GM18517 (cell line): ENCODE measurements around the gene LILRB2.
"Not testable (repeated sequence)": the region's sequence is repeated elsewhere in the genome, so short reads cannot be mapped to it uniquely, and the experiment has no call there.

Experiments
- ATAC-seq: cut with Tn5 transposase; IDR thresholded peaks from one replicate; pipeline ENCODE4 v1.9.1; 2021; ENCODE audit warnings: mild to moderate bottlenecking, moderate library complexity; ENCODE audit not compliant: unreplicated experiment

LILRB2 gene

GRCh38 chr19:54307389-54308020, 26.6 kb upstream of the LILRB2 start:
- no peak for ATAC-seq

- ATAC-seq = no peak
These were observed 24.2 kb upstream of the LILRB2 start for GRCh38 chr19:54305141-54305540.

GRCh38 chr19:54302257-54302656, 21.3 kb upstream of the LILRB2 start:
- no peak for ATAC-seq

DNA sequence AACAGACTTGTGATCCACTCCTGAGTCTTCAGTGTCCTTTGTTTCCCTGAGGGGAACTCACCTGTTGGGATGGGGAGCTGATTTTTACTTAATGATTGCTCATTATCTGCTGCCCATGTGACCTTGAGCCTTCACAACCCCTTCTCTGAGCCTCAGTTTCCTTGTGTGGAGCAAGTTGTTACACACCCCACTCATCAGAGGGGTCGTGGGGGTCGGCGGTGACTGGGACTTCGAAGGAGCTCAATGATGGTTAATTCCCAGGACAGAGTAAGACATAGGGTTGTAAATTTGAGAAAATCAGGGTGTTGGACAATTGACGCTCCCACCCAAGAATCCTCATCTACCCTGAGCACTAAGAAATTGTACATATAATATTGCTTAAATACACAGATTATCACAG, 18.6 kb upstream of the LILRB2 start:
- no peak for ATAC-seq

DNA sequence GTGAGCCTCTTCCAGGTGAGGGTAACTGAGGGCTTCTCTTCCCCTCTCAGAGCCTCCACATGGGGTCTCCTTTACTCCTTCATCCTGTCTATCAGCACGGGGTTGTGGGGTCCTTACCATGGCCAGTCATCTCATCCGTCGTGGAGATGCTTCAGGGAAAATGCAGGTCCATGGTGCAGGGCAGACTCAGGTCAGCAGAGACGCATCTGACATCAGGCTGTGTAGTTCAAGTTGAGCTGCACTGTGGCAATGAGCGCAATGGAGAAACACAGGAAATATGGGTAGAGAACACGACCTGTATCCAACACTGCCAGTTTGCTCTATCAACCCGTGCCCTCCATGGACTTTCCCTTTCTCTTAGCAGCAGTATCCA, 18.2 kb upstream of the LILRB2 start:
- no peak for ATAC-seq

DNA sequence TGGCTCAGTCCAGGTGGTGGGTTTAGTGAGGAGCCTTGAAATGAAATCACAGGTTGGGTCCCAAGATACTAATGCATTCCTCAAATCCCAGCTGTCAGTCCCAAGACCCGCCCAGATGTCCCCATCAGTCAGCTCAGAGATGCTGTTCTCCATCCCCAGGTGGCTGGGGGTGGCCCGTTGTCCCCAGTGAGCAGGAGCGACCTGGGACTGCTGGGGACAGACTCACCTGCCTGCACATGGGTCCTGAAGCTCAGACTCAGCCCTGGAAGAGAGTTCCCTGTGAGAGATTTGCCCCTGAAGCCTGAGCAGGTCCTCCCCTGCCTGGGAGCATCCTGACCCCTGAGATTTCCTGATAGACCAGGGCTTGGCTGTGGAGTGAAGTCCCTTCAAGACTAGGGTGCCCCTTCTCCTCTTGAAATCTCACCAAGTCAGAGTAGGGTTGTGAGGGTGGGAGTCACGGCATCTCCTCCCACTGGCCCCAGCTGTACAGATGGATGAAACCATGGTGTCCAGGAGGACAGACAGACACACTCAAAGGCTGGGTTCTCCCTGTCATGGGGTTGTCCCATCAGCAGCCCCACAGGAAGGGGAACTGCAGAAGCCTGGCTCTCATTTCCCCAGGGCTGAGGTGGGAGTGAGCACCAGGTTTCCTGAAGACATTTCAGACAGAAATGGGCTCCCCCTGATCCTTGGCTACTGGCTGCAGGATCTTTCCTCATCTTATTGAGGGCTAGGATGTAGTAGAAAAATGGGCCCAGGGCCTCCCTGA, 17.6 kb upstream of the LILRB2 start:
- no peak for ATAC-seq

GRCh38 chr19:54297759-54298305, 16.9 kb upstream of the LILRB2 start:
- ATAC-seq = no peak

DNA sequence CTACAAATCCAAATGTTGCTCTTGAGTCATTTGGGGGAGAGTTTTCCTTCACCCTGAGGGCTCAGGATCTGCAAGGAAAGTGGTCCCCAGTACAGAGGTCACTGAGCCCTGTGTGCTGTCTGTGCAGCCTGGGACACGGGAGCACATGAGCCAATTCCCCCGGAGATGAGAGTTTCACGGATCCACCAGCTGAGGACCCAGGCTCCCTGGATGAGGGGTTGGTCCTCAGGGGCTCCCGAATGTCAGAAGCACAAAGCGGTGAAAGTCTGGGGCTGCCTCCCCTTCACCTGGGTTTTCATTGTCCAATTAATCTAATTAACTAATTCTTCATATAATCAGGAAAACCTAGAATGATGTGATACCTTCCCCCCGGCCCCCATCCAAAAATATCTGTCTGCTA, 13.6 kb upstream of the LILRB2 start:
- no peak for ATAC-seq

DNA sequence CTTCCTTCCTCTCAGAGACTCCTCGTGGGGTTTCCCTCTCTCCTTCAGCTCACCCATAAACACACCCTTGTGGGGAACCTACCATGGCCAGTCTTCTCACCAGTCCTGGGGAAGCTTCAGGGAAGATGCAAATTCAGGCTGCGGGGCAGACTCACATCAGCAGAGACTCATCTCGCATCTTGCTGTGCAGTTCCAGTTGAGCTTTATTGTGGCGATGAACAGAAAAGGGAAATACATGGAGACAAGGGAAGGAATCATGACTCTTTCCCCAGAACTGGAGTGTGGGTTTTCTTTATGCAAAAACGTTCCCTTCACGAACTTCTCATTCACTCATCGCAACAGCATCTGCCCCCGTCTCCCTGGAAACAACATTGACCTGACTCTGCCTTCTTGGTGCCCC, 8.2 kb upstream of the LILRB2 start:
- ATAC-seq = not testable (repeated sequence)

GRCh38 chr19:54287456-54287855, 6.5 kb upstream of the LILRB2 start:
- no peak for ATAC-seq

- ATAC-seq = not testable (repeated sequence)
These were observed 5.4 kb upstream of the LILRB2 start for GRCh38 chr19:54286283-54286682.

GRCh38 chr19:54285427-54286056, 4.6 kb upstream of the LILRB2 start:
- not testable (repeated sequence) for ATAC-seq

- ATAC-seq = no peak
These were observed 2.0 kb upstream of the LILRB2 start for GRCh38 chr19:54282686-54283470.

- not testable (repeated sequence) for ATAC-seq
These were observed 792 bp upstream of the LILRB2 start for GRCh38 chr19:54281729-54282075.

DNA sequence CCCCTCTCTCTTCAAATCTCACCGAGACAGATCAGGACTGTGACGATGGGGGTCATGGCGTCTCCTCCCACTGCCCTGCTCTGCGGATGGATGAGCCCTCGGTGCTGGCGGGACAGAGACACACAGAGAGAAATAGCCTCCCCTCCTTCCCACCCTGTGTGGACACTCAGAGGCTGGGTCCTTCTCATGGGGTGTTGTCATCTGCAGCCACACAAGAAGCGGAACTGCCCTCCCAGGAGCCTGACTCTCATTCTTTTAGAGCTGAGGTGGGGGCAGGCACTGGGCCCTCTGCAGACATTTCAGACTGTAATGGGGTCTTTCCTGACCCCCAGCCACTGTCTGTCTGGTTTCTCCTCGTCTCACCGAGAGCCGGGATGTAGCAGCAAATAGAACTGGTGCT, 469 bp downstream of the LILRB2 start:
- ATAC-seq = not testable (repeated sequence)

DNA sequence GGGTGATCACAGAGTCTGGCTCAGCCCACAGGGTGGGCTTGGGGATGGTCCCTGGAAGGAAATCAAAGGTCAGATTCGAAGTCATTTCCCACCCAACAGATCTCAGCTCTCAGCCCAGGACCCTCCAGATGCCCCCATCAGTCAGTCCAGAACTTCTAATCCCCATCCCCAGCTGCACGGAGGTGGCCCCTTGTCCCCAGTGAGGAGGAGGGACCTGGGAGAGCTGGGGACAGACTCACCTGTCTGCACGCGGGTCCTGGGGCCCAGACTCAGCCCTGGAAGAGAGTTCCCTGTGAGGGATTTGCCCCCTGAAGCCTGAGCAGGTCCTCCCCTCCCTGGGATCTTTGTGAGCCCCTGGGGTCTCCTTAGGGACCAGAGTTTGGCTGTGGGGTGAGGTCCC, 885 bp downstream of the LILRB2 start:
- not testable (repeated sequence) for ATAC-seq

- no peak for ATAC-seq
These were observed 1.4 kb downstream of the LILRB2 start for GRCh38 chr19:54279406-54279962.

DNA sequence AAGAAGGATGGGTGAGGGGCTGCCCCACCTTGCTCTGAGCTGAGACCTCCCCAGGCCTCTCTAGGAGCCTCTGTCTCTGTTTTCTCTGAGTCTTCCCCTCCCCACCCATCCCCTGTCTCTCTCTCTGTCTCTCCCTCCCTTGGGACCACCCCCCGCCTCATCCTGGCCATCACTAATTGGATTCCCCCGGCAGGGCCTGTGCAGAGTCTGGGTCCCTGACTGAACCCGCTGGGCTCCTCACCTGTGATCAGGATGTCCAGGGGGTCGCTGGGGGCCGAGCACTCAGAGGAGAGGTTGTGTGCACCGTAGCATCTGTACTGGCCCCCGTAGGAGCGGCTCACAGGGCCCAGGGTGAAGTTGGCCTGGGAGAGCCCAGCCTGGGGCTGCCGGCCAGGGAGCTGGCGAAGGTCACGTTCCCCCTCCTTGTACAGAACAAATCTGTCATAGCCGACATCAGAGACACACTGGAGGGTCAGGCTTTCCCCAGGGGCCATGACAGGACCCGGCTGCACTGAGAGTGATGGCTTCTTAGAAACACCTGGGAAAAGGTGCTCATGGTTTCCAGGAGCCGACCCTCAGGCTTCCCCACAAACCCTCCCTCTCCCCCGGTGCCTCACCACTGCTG, 2.2 kb downstream of the LILRB2 start:
- not testable (repeated sequence) for ATAC-seq

GRCh38 chr19:54278056-54278455, 2.9 kb downstream of the LILRB2 start:
- ATAC-seq = not testable (repeated sequence)

GRCh38 chr19:54277111-54277615, 3.7 kb downstream of the LILRB2 start:
- not testable (repeated sequence) for ATAC-seq
